GM21528 (cell line): ENCODE measurements around the gene CNTNAP2.

ENCODE experiments used
- ATAC-seq: cut with Tn5 transposase; IDR thresholded peaks from one replicate; pipeline ENCODE4 v1.9.1; 2021; ENCODE audit warnings: mild to moderate bottlenecking, moderate library complexity; ENCODE audit not compliant: unreplicated experiment, low FRiP score

CNTNAP2 gene

DNA sequence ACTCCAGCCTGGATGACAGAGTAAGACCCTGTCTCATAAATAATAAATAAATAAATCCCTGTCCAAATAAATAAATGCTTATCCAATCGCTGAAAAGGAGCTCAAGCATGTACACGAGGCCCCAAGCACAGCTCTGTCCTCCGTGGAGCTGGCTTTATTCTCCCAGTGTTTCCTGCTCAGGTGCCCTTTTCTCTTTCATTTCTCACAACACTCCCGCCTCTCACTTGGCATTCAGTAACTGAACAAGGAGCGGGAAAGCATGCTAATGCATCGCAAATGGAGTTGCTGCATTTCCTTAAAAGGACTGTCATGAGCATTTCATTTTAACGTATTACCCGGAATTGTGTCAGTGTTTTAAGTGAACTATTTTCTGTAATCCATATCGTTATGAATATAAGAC is 2263.1 kb downstream of the CNTNAP2 start:
- ATAC-seq: no peak

DNA sequence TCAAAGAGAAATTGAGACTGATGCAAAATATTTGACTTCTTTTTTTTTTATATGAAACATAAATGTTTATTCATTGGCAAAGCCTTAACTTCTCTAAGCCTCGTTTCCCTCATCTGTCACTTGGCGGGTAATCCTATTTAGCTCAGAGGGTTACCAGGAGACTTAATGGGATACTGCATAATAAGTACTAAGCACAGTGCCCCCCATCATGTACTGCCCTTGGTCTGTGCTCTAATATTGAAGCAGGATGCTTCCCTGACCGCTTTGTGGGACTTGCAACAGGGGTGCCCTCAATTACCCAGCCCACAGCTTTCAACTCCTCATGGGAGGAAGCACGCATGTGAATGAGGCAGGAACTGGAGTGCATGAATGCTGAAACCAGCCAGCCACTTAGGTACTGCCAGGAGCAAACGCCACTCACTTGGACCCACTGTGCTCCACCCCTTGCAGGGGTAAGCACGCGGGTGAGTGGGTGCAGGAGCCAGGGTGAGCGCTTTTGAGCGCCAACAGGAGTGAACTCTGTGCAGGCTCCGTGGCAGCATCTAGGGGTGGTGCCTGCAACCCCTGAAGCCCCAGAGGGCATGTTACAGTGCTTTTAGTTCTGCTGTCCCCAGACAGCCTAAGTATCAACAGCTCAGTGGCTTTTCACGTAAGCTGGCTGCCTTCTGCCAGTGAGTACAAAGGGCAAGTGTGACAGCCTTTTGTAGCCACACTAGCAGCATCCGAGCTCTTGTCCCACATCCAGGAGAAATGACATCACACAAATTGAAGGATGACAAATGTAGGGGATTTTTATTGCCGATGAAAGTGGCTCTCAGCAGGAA is 2264.2 kb downstream of the CNTNAP2 start:
- ATAC-seq: no peak

DNA sequence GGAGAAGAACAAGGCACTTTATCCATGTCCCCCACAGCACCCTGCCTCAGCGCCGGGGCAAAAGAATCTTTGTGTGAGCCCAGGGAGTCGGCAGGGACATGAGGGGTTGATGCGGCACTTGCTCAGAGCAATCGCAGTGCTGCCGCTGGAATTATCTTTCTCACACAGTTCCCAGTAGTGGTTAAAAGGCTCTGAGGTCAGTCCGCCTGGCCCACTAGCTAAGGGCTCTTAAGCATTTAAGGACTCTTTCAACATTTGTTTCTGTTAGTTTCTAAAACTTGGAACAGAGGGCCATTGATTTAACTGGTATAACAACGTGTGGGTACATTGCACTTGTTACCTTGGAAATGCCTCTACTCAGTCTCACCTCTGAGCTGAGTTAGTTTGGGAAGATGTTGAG is 2266.0 kb downstream of the CNTNAP2 start:
- ATAC-seq: no peak

DNA sequence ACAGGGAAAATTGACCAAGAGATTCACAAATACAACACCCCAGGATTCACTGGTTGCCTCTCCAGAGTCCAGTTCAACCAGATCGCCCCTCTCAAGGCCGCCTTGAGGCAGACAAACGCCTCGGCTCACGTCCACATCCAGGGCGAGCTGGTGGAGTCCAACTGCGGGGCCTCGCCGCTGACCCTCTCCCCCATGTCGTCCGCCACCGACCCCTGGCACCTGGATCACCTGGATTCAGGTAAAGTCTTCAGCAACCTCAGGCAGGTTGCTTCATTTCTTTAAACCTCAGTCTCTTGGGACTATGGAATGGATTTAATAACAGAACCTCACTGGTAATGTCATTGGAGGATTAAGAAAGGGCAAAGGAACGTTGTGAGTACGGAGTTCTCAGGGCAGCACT is 2267.1 kb downstream of the CNTNAP2 start:
- no peak for ATAC-seq

DNA sequence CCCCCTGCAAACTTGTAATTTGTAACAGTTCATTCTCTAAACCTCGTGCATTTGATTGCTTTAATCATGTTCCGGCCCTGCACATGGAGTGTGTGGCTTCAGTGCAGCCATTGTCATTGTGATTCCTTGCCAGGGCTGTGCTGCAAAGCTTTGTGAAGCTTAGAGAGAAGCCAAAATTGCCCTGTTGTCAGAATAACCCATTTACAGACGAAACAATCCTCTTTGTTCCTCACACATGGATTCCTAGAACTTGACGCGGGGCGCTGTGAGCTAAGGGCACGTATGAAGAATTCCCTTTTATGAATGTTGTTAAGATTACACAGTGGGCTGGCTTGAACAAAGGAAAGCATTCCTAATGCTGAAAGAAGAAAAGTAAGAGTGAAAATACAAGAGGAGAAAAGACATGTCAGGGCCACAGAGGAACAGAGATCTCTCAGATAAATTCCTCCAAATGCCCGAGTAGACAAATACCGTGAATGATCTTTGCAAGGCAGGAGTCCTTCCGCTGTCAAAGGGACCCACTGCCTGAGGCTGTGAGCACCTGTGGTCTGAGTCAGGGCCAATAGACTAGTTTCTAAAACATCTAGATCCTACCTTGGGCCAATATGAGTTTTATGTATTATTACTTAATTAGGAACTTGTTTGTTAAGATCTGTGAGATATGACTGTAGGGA is 2268.5 kb downstream of the CNTNAP2 start:
- no peak for ATAC-seq

DNA sequence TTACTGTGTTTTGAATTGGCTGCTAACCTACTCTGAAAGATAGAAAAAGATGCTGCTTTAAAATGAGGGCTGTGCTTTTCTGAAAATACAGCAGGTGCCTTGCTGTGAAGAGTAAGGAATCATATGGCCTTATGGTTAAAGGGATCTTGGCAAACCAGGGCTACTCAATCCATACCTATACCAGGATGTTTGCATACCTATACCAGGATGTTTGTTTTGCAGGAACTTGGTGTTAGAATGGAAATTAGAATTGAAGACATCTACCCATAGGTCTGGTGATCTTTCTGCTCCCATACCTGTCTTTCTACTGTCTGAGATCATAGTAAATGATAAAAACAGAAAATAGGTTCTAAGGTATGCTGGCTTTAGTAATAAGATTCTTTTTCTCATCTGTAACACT is 2273.8 kb downstream of the CNTNAP2 start:
- no peak for ATAC-seq

DNA sequence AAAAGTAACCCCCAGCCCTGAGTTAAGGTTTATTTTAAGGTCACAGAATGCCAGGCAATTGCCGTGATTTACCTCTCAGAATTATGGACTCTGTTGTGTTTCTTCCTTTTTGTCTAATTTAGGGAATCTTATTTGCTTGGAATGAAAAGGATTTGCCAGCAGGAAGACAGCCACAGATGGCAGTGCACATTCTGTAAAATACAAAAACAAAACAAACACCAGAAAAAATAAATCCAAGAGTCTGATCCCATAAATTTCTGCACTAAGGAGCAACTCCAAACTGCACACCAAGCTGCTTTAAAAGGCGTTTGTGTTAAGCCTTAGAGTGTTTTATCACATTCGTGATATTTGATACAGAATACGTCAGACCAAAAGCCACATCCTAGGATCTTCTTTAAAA is 2275.0 kb downstream of the CNTNAP2 start:
- ATAC-seq: no peak

DNA sequence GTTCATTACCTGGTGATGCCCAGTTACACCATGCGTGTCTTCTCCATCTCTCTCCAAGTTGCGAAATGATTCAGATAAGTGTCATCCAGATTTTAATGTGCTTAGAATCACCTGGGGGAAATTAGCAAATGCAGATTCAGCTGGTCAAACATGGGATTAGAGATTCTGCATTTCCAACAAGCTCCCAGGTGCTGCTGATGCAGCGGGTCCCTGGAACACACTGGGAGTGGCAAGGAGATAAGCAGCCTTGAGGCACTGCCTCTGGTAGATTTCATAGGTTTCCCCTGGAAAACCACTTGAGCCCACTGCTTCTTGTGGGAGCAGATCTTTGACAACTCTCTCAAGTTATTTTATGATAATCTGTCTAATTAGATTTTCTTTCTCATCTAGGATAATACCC is 2278.0 kb downstream of the CNTNAP2 start:
- no peak for ATAC-seq

DNA sequence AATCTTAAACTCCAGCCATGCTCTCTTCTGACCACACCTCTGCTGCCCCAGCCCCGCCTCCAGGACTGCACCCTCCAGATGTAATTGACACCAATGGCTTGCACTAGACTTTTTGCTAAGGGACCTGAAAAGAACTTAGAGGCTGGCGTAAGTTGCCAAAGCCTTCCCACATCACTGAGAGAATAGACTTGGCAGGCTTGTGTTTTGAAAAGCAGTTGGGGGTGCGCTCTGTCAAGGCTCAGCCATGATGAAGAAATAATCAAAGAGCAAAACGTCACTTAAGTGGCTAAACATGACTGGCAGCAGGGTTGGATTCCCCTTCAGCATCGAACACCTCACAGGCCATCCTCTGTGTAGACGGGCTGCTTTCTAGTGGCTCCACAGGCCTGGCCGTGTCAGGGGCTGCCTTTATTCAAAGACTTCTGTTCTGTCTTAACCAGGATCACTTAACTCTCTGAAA is 2278.8 kb downstream of the CNTNAP2 start:
- ATAC-seq: no peak

DNA sequence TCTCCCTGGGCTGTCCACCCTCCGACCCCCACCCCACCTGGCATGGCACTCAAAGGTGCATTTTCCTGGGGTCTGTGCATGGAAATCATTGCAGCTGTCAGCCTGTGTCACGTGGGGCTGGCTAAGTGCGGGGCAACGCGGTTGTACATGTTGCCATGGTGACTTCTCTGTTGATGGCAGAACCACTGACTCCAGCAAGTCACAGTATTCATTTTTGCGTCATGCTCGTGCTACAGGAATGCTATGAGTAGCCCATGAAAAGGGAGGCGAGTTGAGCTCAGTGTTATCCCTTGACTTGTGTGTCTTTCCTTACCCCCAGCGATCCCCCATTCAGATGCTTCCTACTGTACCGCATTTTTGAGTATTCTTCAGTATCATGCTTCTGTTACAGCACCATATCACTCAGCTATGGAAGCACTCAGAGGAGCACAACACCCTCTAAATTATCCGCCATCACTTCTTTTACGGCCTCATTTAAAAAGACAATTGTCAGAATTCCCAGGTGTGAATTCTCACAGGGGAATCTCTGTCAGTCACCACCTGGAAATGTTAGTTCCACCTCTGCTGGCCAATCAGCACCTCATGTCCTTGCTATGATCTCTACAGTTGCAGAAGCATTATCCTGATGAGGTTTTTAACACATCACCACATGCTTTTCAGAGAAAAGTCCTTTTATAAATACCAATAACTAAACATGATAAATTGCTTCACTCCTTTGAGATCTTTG is 2279.6 kb downstream of the CNTNAP2 start:
- no peak for ATAC-seq

DNA sequence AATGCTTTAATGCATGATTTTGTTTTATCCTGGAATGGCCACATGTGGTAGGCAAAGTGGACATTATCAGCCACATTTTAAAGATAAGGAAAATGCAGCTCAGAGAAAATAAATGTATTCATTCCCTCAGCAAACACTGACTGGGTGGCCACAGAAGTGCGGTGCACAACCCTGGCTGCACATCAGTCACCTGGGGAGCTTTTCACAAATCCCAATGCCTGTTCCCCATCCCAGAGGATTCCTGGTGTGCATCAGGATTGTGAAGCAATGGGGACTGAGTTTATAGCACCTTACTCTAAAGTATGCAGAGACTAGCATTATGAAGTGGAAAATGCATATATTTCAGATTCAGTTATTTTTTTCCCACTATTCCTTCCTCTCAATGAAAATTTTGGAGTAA is 2280.5 kb downstream of the CNTNAP2 start:
- no peak for ATAC-seq

DNA sequence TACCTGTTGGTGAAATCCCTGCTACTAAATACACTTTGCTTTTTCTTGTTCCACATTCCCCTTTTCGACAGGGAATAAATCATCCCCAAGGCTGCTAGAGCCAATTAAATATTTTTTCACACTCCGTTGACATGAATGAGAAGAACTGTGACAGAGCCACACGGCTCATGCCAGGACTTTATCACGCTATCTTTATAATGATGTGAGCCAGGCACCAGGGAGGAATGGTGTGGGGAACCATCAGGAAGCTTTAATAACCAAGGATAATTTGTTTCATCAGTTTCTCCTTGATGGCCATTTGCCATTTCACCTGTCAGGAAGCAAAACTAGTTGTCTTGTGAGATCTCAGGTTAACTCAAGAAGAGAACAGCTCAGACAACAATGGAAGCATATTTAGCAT is 2280.9 kb downstream of the CNTNAP2 start:
- ATAC-seq: no peak

DNA sequence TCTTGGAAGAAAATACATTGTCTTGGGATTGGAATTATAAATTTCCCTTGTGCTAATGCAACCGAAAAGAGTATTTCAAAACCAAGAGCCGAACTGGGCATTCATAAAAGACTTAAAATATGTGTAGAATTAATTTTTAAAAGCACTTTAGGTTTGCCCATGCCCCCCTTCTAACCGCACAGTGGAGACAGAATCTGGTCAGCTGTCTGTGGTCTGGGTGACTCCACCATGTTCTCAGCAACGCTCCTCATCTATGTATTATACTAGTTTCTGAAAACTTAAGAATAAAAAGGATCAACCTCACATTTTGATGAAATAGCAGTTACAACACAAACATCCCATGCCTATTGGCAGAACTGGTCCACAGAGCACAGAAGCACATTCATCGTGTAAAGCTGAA is 2281.4 kb downstream of the CNTNAP2 start:
- no peak for ATAC-seq

DNA sequence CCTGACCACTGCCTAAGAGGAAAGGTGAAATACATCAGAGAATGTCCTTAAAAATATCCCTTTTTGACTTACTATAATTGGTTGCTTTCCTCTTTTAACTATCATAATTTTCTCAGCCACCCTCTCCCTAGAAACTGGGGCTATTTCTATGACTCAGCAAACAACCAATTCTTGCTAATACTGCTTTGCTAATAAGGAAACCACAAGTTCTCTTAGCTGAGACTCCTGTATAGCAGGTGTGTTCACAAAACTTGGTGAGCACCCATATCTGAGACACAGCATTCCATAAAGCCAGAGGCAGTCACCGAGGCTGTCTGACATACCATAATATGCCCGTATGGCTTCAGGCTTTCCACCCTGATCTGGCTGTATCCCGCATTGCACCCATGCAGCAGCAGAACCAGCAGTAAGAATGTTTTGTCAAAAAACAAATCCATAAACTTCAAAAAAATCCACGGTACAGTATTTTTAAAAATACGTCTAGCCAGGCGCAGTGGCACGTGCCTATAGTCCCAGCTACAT is 2282.3 kb downstream of the CNTNAP2 start:
- ATAC-seq: peak; percentile 81

DNA sequence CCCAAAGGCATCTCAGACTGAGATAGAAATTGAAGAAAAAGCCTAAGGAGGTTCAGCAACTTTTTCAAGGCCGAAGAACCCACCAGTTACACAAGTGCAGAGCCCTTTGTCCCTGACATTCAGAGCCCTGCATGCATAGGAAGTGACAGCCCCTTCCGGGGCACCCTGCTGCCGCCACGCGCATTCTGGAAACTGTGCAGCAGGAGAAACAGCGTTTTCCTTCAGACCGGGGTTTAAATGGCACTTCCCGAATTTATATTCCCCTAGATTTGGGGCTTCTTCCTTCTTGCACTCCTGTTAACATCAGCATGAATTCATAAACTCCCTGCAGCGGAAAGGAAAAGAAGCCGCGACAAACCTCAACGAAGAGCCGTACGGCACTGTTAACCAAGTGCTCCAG is 2283.5 kb downstream of the CNTNAP2 start:
- no peak for ATAC-seq

DNA sequence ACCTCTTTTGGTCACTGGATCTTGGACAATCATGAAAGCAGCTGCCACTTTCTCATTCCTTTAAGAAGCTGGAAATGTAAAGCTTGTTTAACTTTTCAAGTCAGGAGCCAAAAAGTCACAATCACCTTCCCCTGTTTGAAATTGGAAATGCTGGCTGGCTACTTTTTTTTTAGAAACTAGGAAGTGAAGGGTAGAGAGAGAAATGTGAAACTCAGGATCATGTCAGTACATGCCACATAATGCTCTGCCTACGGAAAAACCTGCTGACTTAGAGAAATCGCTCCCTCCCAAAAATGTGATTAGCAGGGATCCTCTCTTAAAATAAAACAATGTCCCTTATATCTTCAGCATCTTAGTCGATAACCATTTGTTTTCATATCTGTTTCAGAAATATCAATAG is 2285.6 kb downstream of the CNTNAP2 start:
- no peak for ATAC-seq

DNA sequence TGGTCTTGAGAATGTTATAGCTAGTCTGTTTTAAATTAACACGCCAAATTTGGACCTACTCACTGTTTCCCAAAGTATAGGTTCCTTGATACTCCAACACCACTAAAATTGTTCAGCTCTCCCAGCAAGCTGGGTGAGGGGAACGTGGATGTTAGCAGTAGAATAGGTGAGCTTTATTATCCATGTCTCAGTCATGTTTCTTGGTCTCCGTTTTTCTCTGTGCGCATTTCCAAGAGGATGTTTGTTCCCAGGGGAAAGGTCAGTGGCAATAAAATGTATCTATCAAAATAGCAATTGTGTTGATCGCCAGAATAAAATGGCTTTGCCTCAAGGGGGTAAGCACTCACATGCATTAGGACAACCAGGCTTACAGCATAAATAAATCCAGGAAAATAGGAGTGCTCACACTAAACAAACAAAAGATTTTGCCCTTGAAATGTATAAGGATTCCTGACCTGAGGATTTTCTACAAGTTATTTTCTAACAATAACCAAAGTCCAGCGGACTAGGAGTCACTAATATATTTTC is 2286.9 kb downstream of the CNTNAP2 start:
- ATAC-seq: no peak

DNA sequence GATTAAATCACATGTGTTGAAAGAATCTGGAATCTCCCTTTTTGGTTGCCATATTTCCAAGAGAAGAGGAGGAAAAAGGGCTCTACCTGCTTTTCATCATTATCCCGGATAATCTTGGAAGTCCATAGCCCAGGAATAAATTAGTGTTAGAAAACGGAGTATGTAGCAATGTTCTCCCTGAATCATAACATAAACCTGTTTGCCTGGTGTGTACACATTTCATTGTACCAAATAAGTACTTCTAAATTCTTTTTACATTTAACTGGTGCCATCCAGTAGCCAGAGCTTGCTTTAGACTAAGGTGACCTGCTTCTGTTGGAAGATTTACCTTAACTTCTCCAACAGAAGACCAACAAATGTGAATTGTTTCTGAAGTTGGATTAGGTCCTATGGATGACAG is 2291.7 kb downstream of the CNTNAP2 start:
- ATAC-seq: no peak

DNA sequence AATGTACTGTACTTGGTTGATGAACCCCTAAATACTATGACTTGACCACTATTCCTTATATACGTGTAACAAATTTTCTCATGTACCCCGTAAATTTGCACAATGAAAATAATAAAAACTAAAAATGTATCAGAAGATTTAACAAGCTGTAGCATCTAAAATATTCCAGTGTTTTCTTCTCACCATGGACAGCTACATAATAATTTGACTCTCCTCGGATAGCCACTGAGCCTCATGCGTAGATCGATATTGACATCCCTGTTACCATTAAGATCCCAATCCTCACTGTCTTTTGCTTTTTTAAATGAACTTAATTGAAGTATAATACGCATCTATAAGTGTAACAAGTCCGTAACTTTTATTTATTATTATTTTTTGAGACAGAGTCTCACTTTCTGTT is 2294.3 kb downstream of the CNTNAP2 start:
- ATAC-seq: no peak

DNA sequence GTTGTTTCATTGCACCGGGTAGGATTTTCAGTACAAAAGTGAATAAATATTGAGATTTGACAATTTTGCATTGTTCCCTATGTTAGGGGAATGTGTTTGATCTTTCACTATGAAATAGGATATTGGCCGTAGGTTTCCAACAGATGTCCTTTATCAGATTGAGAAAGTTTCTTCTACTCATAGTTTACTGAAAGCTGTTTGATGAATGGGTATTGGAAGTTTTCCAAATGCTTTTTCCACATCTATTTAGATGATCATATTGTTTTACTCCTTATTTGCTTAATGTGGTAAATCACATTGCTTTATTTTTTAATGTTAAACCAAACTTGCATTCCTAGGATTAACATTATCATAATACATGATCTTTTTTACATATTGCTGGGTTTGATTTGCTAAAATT is 2296.1 kb downstream of the CNTNAP2 start:
- no peak for ATAC-seq
